RWPE1 (cell line): ENCODE measurements around the gene RPUSD4.
A peak's percentile ranks its signal among the peaks of the same experiment; 100 is the strongest.

ENCODE experiments used
- CTCF ChIA-PET: fragments of 350-600 bp; sonication (Branson Sonifier 250); formaldehyde crosslinking; extraction: SDS; loops from one replicate; lab custom pipeline; 2021; lab: Yijun Ruan, JAX
- POLR2A ChIA-PET: fragments of 400-600 bp; formaldehyde crosslinking; extraction: SDS; loops from one replicate; lab custom pipeline; 2020; ENCODE audit warnings: antibody characterized with exemption; ENCODE audit not compliant: low non-redundant PET; lab: Yijun Ruan, JAX
- DNase-seq: peaks from one replicate; pipeline ENCODE4 v3.0.0; 2012; ENCODE audit warnings: low spot score
- H3K27ac ChIP-seq: fragments of 450-650 bp; 2 replicates; pipeline ENCODE4 v1.5.1; 2017
- CTCF ChIP-seq: fragments of 450-650 bp; conservative IDR thresholded peaks from 2 replicates; pipeline ENCODE4 v1.5.1; 2017; ENCODE audit warnings: low read depth, mild to moderate bottlenecking

The RPUSD4 gene

GRCh38 chr11:126214841-126215240 is 3.4 kb upstream of the RPUSD4 start:
- TF ChIP-seq CTCF: no peak
- DNase-seq: no peak
- CTCF ChIA-PET: no interaction called here
- no peak overlapping the region for H3K27ac ChIP-seq
- POLR2A ChIA-PET: interaction anchor here (0.6 kb wide), 1 partner anchor 127 kb away, joined by 4 read pairs; no protein-coding TSS in a partner anchor

GRCh38 chr11:126214441-126214840 is 3.0 kb upstream of the RPUSD4 start:
- no peak for DNase-seq
- CTCF ChIA-PET: interaction anchor here (0.6 kb wide), 1 partner anchor 54 kb away, joined by 5 read pairs; the partner anchor contains the start of gene SRPRA
- no peak for TF ChIP-seq CTCF
- POLR2A ChIA-PET: interaction anchor here (0.6 kb wide), 1 partner anchor 127 kb away, joined by 4 read pairs; no protein-coding TSS in a partner anchor
- H3K27ac ChIP-seq: no peak overlapping the region

- no peak for DNase-seq
- CTCF ChIA-PET: interaction anchor here (0.6 to 1.2 kb wide), 5 partner anchors 87 to 1376 kb away, joined by 3 to 5 read pairs (median 4); no protein-coding TSS in a partner anchor
- peak overlapping the region; percentile 67 for H3K27ac ChIP-seq
Observed at GRCh38 chr11:126212089-126212660, 725 bp upstream of the RPUSD4 start.

GRCh38 chr11:126210871-126211235 is 597 bp downstream of the RPUSD4 start:
- POLR2A ChIA-PET: no interaction called here

More at GRCh38 chr11:126212089-126212660, 725 bp upstream of the RPUSD4 start:
- TF ChIP-seq CTCF: no peak
- POLR2A ChIA-PET: interaction anchor here (0.9 kb wide), 1 partner anchor 309 kb away, joined by 4 read pairs; the partner anchor contains the start of gene PUS3

GRCh38 chr11:126207896-126208295 is 3.6 kb downstream of the RPUSD4 start:
- TF ChIP-seq CTCF: no peak
- ChIA-PET CTCF (no interaction called here), POLR2A (no interaction called here)
- H3K27ac ChIP-seq: no peak overlapping the region
- no peak for DNase-seq

More at GRCh38 chr11:126210871-126211235, 597 bp downstream of the RPUSD4 start:
- peak overlapping the region; percentile 67 for H3K27ac ChIP-seq
- TF ChIP-seq CTCF: no peak
- CTCF ChIA-PET: no interaction called here
- DNase-seq: peak; percentile 8

GRCh38 chr11:126205359-126205758 is 6.1 kb downstream of the RPUSD4 start:
- TF ChIP-seq CTCF: no peak
- DNase-seq: no peak
- ChIA-PET CTCF (no interaction called here), POLR2A (interaction anchor here (0.6 kb wide), 1 partner anchor 55 kb away, joined by 3 read pairs; no protein-coding TSS in a partner anchor)
- H3K27ac ChIP-seq: no peak overlapping the region
